Prostate gland (tissue), 2 donors: ENCODE results near the gene L3MBTL4. TPM values are rescaled to one million over a fixed set of nuclear protein-coding genes. Genes with fewer than 3 reads are reported as not detected.

Source experiments
- DNase-seq: peaks from one replicate; pipeline ENCODE4 v3.0.0-alpha.2; 2019; ENCODE audit warnings: low spot score
- H3K27ac ChIP-seq, 2 donors: fragments of 200-600 bp; sonication (generic); 2 replicates each; pipeline ENCODE4 v1.5.1; 2017 to 2019
- H3K27me3 ChIP-seq: fragments of 200-600 bp; sonication (generic); replicated peaks from 2 replicates; pipeline ENCODE4 v1.5.1; 2019; ENCODE audit not compliant: insufficient read depth
- H3K36me3 ChIP-seq, 2 donors: fragments of 200-600 bp; sonication (generic); 1 replicate in 1 of 2; 2 replicates in 1 of 2; pipeline versions ENCODE4 v1.5.1 to v1.8.1; 2017 to 2019
- H3K4me1 ChIP-seq: fragments of 200-600 bp; sonication (generic); replicated peaks from 2 replicates; pipeline ENCODE4 v1.5.1; 2019
- H3K4me3 ChIP-seq, 2 donors: fragments of 200-600 bp; sonication (generic); 2 replicates each; pipeline ENCODE4 v1.5.1; 2017 to 2019
- H3K9me3 ChIP-seq: fragments of 200-600 bp; sonication (generic); 2 replicates; pipeline ENCODE4 v1.5.1; 2017
- CTCF ChIP-seq, 4 experiments: fragments of 200-600 bp in 2 of 4; fragments of 450-650 bp in 2 of 4; sonication (generic) in 2 of 4; IDR thresholded peaks; 1 replicate in 3 of 4; 2 replicates in 1 of 4; pipeline ENCODE4 v1.5.1; 2016 to 2019; ENCODE audit warnings: antibody characterized with exemption in 4 of 4, mild to moderate bottlenecking in 2 of 4, moderate library complexity in 2 of 4
- POLR2A ChIP-seq: fragments of 450-650 bp; IDR thresholded peaks from one replicate; pipeline ENCODE4 v1.6.1; 2016; ENCODE audit warnings: antibody characterized with exemption, mild to moderate bottlenecking
- POLR2AphosphoS5 ChIP-seq: sonication (generic); formaldehyde crosslinking; IDR thresholded peaks from one replicate; pipeline ENCODE4 v1.6.1; 2017; ENCODE audit warnings: antibody characterized with exemption
- WGBS: methylation state at CpG from one replicate; pipeline ENCODE4 v1.1.5; 2018; 5-methylcytosine and 5-hydroxymethylcytosine counted together
- intact Hi-C: fragments of 100-400 bp; cut with DNase I; formaldehyde crosslinking; loops from one replicate; pipeline ENCODE4 v1.14.2; 2022
- total RNA-seq, 2 donors: library from RNA; depleted of rRNA; stranded (reverse); fragments of >200 nt; gene quantifications; one replicate each; pipeline ENCODE4 v1.1.0, GENCODE V29; 2016

Gene L3MBTL4
- total RNA-seq, 2 donors from 2014 or later, result 3.5 to 20.5 TPM

GRCh38 chr18:6251084-6251483 lies 163.6 kb downstream of the L3MBTL4 start:
- no peaks in the 10 kb centered on the region for H3K4me1 ChIP-seq
- H3K27me3 ChIP-seq, result no peaks in the 10 kb centered on the region
- H3K4me3 ChIP-seq, result no peak overlapping the region
- no peak overlapping the region for H3K27ac ChIP-seq
- no peaks in the 10 kb centered on the region for H3K36me3 ChIP-seq
- DNase-seq, result no peak
- no peak for TF ChIP-seq CTCF (IDR thresholded peaks at IDR 0.05)
- no peak for TF ChIP-seq POLR2AphosphoS5
- TF ChIP-seq POLR2A, result no peak
- no peaks in the 10 kb centered on the region for H3K9me3 ChIP-seq
- 94% methylated on average over 4 of the region's 4 CpGs for WGBS
- intact Hi-C loops, result no loop called here

GRCh38 chr18:6249788-6250187 lies 164.9 kb downstream of the L3MBTL4 start:
- intact Hi-C loops, result no loop called here
- no peaks in the 10 kb centered on the region for H3K9me3 ChIP-seq
- H3K27me3 ChIP-seq, result no peaks in the 10 kb centered on the region
- no peaks in the 10 kb centered on the region for H3K36me3 ChIP-seq
- H3K4me1 ChIP-seq, result no peaks in the 10 kb centered on the region
- TF ChIP-seq POLR2A (no peak), CTCF (IDR thresholded peaks at IDR 0.05) (no peak), POLR2AphosphoS5 (no peak)
- no peak overlapping the region for H3K27ac ChIP-seq
- DNase-seq, result no peak
- no peak overlapping the region for H3K4me3 ChIP-seq
- 43% methylated on average over 4 of the region's 4 CpGs for WGBS

GRCh38 chr18:6249170-6249569 lies 165.5 kb downstream of the L3MBTL4 start:
- intact Hi-C loops, result no loop called here
- 43% methylated on average over 2 of the region's 2 CpGs for WGBS

GRCh38 chr18:6248017-6248416 lies 166.7 kb downstream of the L3MBTL4 start:
- intact Hi-C loops, result no loop called here
- Histone ChIP-seq H3K27ac (no peak overlapping the region), H3K36me3 (no peaks in the 10 kb centered on the region), H3K9me3 (no peaks in the 10 kb centered on the region), H3K4me1 (no peaks in the 10 kb centered on the region), H3K27me3 (no peaks in the 10 kb centered on the region), H3K4me3 (no peak overlapping the region)
- TF ChIP-seq POLR2AphosphoS5, result no peak
- TF ChIP-seq POLR2A, result no peak
- TF ChIP-seq CTCF (IDR thresholded peaks at IDR 0.05), result no peak
- no peak for DNase-seq
- 88% methylated on average over 2 of the region's 2 CpGs for whole genome bisulfite sequencing

More at GRCh38 chr18:6249170-6249569, 165.5 kb downstream of the L3MBTL4 start:
- no peak for DNase-seq
- Histone ChIP-seq H3K4me1 (no peaks in the 10 kb centered on the region), H3K27me3 (no peaks in the 10 kb centered on the region), H3K4me3 (no peak overlapping the region), H3K9me3 (no peaks in the 10 kb centered on the region), H3K36me3 (no peaks in the 10 kb centered on the region), H3K27ac (no peak overlapping the region)
- TF ChIP-seq POLR2A (no peak), POLR2AphosphoS5 (no peak)

GRCh38 chr18:6242004-6242403 lies 172.7 kb downstream of the L3MBTL4 start:
- 95% methylated on average over 11 of the region's 11 CpGs for WGBS

More at GRCh38 chr18:6242004-6242403, 172.7 kb downstream of the L3MBTL4 start:
- Histone ChIP-seq H3K4me3 (no peak overlapping the region), H3K27ac (no peak overlapping the region), H3K4me1 (no peaks in the 10 kb centered on the region), H3K27me3 (no peaks in the 10 kb centered on the region), H3K36me3 (no peaks in the 10 kb centered on the region), H3K9me3 (no peaks in the 10 kb centered on the region)
- no peak for DNase-seq
- intact Hi-C loops, result no loop called here
- TF ChIP-seq POLR2AphosphoS5, result no peak
- TF ChIP-seq CTCF (IDR thresholded peaks at IDR 0.05), result no peak
- TF ChIP-seq POLR2A, result no peak
